ENCODE data around the gene GALNTL6.
"Not testable (repeated sequence)": the region's sequence is repeated elsewhere in the genome, so short reads cannot be mapped to it uniquely, and the experiment has no call there.

The GALNTL6 gene

DNA sequence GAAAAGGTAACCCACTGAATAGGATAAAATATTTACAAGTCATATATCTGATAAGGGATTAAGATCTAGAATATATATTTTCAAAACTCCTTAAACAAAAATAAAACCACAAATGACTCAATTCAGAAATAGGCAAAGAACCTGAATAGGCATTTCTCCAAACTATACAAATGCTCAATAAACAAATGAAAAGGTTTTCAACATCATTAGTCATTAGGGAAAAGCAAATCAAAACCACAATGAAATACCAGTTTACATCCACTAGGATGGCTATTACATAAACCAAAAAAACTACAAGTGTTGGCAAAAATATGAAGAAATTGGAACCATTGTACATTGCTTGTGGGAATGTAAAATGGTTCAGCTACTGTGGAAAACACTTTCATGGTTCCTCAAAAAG is 1188.4 kb downstream of the GALNTL6 start:
- DNase-seq, result no peak

DNA sequence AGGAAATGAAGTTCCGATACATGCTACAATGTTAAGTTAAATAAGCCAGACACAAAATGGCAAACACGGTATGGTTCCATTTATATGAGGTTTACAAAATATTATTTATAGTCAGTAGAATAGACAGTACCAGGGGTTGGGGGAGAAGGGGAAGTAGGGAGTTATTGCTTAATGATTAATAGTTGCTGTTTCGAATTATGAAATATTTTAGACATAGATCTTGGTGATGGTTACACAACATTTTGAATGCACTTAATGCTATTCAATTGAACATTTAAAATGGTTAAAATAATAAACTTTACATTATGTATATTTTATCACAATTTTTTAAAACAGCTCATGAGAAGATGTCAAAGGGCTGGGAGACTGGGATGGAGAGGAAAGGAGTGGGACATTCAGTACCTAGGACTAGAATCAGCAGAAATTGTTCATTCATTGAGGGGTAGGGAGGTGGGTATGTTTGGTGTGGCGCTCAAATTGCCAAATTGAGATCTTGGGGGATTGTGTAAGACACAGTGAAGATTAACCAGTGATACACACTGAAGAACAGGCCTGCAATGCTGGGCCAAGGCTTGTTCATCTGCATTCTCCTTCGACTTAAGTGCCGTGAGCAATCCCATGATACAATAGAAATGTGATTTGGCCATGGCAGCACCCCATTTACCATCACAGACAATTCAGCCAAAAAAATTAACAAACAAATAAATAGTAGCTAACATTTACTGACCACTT is 1189.8 kb downstream of the GALNTL6 start:
- no peak for DNase-seq

DNA sequence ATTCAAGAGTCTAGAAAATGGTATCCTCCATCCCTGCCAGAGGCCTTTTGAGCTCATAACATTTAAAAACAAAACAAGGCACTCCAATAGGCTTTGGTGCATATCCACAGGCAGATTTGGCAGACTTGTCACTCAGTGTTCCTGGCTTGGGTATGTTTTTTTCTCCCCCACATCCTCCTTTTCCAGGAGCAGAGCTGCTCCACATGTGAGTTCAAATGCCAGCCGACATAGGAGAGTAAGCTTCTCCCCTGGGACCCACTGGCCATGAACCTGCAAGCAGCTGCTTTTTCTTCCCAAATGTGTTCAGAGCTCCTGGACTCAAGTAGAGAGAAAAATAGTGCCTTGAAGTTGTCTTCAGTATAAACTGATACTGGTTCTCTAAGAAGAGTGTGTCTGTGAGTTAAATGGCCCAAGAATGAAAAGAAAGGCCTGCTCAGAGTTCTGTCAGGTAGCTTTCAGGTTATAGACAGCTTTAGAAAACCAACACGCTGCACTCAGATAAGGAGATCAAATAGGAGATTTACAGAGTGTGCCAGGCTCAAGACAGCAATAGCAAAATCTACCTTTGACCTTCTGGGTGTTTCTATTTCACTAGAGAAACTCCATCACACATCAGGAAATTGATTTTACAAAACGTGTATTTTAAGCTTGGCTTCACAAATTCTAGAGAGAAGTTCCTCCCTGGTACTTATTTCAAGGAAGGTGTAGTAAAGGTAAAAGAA is 1192.9 kb downstream of the GALNTL6 start:
- DNase-seq, result no peak

DNA sequence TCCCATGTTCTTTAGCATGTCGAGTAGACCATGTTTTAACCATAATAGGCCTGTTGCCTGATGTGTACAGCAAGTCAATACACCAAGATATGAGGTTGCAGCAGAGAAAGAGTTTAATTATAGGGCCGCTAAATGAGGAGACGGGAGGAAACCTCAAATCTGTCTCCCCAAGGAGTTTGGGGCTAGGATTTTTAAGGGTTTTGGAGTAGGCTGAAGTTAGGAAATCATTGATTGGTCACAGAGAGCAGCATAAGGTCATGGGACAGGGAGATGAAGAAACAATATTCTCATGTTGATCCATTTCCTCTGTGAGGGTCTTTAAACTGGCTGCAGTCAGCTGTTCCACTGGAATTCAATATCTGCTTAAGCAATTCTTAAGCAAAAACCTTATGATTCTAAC is 1195.2 kb downstream of the GALNTL6 start:
- no peak for DNase-seq

DNA sequence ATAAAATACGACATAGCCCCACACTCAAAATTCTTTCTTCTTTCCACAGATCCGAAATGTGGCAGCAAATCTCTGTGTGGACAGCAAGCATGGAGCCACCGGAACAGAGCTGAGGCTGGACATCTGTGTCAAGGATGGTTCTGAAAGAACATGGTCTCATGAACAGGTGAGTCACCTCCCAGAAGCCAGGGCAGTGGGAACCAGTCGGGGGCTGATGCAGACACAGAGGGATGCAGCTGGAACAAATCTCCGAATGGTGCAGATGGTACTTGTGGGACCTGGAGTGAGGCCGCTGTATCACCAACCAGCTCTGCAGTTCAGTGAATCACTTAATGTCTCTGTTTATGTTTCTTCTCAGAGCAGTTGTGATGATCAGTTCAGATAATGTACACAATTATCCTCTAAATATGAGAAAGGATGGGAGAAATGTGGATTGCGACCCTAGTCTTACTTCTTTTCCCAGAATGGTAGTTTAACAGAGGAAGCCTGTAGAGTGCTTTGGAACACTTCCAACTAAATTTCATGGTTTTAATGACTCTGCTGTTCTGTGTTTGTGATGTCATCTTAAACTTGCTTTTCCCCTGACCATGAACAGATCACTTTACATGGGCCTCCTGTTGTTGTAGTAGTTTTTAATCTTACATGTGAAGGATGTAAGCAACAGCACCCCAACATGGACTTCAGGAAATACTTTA is 1196.1 kb downstream of the GALNTL6 start:
- DNase-seq, result no peak

DNA sequence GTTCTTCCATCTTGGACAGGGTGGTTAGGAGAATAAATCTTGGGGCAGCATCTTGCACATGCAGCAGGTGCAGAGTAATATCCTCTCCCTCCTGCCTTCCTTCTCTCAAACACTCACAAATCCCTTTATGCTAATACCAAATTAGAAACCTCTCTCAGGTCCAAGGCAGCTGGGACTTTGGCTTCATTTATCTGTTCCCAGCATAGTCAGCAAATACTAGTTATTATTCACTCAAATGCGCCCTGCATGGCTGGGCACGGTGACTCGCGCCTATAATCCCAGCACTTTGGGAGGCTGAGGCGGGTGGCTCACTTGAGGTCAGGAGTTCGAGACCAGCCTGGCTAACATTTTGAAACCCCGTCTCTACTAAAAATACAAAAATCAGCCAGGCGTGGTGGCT is 1199.4 kb downstream of the GALNTL6 start:
- DNase-seq, result no peak

DNA sequence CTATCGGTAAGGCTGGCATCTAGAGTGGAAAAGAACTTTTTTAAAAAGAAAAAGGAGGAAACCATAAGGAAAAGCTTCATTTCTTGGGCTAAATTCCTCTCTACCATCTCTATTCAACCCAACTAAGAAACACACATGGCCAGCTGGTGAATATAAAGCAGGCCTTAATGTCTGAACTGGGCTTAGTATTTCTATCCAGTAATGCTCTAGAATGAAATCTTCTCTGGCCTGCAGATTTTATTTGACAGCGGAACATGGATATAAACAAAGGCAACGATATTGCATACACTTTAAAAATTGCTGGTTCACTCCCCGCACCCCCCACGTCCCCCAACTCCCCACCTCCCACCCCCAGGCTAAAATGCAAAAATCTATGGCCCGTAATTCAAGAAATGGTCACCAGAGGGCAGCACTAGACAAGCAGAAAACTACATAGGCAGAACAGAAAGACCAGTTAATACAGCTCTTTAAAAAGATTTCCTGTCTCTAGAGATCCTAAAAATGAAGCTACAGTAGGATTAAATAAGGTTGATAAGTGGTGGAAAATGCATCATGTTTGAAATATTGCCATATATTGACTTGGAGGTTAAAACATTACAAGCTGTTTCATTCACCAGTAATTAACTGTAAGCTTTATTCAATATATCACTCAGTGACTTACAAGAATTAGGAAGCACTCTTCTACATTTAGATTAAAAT is 1200.2 kb downstream of the GALNTL6 start:
- DNase-seq, result no peak

DNA sequence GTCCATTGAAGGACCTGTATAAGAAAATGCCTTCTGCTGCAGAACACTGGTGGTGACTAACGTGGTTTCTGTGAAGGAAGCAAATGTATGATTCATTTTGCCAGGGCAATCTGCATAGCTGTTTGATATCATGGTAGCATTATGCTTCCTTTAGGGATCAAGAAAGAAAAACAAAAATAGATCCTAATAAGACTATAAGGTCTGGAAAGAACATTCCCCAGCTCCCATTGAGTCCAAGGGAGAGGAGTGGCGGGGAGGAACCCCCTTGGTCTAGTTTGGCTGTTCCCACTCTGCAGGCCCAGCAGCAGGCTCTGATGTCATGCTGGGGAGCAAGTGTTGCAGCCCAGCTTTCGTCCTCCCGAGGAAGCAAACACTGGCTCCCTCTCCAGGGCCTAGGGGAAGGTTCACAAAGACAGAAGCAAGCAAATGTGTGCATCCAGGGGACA is 1200.9 kb downstream of the GALNTL6 start:
- DNase-seq, result no peak

DNA sequence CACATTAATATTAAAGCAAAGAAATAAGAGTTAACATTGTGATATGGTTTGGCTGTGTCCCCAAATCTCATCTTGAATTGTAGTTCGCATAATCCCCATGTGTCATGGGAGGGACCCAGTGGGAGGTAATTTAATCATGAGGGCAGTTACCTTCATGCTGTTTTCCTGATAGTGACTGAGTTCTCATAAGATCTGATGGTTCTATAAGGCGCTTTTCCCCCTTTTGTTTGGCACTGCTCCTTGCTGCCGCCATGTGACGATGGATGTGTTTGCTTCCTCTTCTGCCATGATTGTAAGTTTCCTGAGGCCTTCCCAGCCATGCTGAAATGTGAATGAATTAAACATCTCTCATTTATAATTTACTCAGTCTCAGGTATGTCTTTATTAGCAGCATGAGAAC is 1201.6 kb downstream of the GALNTL6 start:
- no peak for DNase-seq

DNA sequence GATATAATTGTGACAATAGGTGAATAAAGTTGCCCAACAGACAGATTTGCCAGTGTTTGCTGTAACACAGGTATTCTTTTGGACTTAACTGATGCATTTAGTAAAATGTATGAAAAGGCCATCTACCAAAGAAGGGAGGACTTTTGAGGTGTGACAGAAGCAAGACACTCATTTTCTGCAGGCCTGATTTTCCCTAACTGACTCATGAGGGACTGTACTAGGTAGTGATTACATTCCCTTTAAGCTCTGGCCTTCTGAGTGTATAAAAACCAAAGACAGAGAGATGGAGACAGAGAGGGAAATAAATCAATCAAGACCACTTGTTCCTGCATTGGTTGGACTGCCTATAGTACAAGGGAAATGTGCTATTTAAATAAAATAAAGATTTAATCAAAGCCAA is 1204.6 kb downstream of the GALNTL6 start:
- no peak for DNase-seq

DNA sequence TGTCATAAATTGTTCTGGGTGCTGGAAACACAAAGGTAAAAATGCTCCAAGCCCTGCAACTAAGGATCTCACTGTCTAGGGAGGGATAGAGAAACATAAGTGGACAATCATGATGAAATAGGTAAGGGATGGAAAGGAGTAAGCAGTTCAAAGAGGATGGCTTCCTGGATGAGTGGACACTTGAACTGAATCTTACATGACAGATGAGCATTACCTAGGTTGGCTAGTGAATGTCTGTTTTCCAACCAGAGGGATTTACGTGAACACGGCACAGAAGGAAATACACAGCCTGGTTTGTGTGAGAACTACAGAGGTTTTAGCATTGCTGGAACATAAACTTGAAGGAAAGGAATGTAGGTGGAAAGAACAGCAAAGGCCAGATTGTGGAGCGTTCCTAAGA is 1205.2 kb downstream of the GALNTL6 start:
- DNase-seq, result no peak

DNA sequence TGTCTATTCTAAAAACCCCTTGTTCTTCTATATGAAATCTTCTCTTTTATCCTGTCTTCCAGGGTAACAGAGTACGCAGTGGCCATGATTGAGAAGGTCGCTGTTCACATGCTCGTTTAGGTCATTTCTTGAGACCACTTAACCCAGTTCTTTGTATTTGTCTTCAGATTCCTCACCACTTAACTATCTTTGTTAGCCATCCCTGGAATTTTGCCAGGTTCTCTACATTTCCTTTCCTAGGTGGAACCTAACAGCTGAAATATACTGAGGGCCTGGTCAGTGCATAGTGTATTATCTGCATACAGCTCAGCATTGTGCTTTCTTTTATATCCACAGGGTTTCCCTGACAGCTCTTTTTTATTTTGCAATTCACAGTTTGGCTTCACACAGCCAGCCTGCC is 1206.5 kb downstream of the GALNTL6 start:
- no peak for DNase-seq

DNA sequence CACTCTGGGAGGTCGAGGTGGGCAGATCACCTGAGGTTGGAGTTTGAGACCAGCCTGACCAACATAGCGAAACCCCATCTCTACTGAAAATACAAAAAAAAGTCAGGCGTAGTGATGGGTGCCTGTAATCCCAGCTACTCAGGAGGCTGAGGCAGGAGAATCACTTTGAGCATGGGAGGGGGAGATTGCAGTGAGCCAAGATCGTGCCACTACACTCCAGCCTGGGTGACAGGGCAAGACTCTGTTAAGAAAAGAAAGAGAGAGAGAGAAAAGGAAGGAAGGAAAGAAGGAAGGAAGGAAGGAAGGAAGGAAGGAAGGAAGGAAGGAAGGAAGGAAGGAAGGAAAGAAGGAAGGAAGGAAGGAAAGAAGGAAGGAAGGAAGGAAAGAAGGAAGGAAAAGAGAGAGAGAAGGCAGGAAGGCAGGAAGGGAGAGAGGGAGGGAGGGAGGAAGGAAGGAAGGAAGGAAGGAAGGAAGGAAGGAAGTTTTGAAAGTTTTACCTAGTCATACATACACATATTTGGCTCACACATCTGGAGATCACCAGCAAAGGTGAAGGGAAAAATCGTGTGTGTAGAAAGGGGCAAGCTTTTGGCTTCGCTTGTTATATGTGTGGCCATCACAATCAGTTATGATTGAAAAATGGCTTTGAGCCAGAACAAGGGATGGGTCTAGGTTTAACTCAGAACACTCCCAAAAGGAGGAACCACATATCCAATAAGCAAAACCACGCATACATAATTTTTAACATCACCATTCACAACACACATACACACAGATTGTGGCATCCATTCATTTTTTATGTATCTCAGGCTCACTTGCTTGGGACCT is 1208.8 kb downstream of the GALNTL6 start:
- not testable (repeated sequence) for DNase-seq

DNA sequence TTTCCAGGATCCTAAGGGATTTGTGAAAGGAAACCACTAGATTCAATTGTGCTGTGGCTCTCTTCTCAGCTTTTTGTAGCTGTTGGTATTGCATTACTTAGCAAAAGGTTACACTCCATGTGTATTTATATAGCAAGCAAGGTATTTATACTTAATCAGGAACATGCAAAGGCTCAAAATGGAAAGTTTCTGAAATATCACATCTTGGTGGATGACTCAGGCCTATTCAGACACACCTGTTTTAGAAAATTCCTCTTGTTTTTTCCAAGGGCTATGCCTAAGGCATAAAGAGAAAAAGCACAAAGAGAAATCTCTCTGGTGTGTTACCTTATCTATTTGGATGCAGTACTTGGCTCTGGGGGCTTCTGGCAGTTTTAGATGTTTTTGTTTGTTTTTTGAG is 1211.0 kb downstream of the GALNTL6 start:
- DNase-seq, result no peak

DNA sequence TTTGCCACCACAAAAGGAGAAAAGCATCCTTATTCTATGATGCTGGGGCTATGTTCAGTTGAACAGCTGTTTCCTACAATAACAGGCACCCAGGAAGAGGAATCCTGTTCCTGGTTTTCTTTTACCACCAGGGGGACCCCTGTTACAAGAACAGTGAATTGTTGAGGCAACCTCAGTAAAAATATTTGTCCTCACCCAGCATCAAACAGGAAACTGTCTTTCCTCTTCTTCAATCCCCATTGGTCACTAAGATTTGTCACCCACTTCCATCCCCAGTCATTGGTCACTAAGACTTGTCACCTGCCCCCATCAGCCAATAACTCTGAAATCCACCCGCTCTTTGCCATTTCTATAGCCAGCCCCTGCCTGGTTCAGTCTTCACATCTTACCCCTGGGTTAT is 1211.9 kb downstream of the GALNTL6 start:
- DNase-seq, result no peak

DNA sequence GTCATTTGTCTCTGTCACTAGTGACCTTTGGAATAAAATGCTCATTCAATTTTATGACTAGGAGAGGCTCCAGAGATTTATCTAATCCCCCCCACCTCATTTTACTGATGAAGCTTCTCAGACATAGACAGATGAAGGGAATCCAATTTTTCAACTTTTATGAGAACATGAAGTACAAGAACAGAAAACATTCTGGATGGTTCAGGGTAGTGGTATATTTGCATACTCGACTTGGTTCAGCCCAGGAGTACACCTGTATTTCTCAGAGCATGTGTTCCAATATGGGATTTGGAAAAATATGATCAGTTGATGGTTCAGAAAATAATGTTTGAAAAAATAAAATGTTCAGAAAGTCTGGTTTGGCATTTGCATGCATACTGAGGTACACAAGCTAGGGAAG is 1224.0 kb downstream of the GALNTL6 start:
- DNase-seq, result no peak

DNA sequence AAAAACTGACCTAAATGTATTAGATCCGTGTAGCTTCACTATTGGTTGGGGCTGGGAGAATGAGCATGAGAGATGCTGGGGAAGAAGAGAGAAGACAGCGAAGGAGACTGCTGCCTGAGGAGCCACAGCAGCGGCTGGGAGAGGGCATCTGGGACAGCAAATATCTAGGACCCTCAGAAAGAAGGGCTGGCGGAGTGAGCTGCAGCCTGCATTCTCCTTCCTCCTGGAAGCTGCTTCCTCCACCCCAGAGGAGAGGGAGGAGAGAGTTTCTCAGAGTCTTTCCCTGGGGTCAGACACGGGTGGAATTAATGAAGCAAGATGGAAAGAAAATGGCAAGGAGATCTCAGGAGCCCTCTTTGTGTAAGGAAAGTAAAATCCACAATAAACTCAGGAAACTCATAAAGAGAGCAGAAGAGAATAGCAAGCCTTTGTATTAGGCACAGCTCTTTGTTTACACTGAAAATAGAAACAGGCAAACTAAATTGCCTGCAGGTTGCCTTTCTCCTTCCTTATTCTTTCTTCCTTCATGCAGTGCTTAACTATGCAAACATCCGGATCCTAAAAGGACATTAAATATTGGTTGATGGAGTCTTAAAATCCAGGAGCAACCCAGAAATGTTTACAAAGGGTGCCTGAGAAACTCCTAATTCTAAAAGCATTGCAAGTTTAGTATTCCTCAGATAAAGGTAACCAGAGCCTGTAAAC is 1225.1 kb downstream of the GALNTL6 start:
- DNase-seq, result no peak

DNA sequence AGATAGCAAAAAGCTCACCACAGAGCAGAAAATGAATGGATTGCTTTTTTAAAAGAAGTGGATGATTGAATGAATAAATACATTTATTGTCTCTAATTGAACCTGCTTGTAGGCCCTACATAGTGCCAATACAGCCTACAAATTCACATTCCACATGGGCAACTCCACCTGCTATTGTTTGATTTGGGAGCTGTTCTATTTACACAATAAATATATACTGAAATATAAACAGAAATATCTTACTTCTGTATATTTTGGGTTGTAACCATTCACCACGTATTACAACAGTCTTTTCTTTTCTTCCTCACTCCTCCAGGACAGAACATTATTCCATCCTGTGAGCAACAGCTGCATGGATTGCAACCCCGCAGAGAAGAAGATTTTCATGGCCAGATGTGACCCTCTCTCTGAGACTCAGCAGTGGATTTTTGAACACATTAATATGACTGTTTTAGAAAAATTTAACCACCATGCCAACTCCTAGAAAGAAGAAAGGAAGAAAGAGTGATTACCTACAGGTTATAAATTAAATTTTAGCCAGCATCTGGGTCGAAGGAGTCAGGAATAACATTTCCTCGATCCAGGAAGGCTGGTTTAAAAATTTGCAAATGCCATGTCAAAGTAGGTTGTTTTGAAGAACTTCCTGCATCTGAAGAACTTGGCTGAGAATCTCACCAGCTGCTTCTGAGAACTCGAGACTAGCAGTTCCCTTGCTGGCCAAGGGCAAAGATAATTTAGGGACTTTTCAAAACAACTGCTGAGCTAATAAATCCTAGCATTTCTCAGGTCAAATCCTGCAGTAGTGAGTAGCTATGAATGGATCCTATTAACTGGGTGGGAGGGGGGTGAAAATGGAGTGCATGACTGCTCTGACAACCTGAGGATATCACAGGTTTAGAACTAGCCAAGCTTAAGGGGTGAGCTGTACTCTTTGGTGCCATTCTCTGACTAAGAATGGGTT is 1226.7 kb downstream of the GALNTL6 start:
- no peak for DNase-seq

DNA sequence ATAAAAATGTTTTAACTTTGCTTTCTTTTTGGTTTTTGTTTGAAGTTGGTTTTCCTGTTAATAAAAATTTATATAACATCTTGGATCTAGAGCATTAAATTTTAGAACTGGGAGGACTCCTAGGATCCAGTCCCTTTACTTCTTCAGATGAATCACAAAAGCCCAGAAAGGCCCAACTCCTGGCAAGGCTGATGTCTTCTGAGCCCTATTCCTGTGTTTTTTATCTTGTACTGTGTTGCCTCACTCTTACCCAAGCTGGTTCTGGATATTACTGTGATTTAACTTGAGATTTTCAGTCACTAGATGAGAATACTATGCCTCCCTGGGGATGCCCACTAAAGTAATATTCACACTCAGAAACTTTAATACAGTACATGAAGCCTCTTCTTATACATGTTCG is 1228.3 kb downstream of the GALNTL6 start:
- DNase-seq, result no peak

DNA sequence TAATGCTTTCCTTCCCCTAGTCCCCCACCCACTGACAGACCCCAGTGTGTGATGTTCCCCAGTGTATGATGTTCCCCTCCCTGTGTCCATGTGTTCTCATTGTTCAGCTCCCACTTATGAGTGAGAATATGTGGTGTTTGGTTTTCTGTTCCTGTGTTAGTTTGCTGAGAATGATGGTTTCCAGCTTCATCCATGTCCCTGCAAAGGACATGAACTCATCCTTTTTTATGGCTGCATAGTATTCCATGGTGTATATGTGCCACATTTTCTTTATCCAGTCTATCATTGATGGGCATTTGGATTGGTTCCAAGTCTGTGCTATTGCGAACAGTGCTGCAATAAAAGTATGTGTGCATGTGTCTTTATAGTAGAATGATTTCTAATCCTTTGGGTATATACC is 1228.9 kb downstream of the GALNTL6 start:
- DNase-seq, result not testable (repeated sequence)

DNA sequence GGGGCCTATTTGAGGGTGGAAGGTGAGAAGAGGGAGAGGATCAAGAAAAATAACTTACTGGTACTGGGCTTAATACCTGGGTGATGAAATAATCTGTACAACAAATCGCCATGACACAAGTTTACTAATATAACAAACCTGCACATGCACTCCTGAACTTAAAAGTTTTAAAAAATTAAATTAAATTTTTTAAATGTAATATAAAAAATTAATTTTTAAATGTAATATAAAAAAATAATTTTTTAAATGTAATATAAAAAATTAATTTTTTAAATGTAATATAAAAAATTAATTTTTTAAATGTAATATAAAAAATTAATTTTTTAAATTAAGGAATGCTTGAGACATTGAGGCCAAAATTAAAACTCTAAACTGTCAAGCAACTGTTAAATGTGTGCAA is 1231.1 kb downstream of the GALNTL6 start:
- no peak for DNase-seq

Data from NCI-H1048 (cell line).